ENCODE results near the gene LMAN2L.

- TF ChIP-seq POLR2A (IDR thresholded peaks at IDR 0.05) = no peak
- TF ChIP-seq, protein P1, sequence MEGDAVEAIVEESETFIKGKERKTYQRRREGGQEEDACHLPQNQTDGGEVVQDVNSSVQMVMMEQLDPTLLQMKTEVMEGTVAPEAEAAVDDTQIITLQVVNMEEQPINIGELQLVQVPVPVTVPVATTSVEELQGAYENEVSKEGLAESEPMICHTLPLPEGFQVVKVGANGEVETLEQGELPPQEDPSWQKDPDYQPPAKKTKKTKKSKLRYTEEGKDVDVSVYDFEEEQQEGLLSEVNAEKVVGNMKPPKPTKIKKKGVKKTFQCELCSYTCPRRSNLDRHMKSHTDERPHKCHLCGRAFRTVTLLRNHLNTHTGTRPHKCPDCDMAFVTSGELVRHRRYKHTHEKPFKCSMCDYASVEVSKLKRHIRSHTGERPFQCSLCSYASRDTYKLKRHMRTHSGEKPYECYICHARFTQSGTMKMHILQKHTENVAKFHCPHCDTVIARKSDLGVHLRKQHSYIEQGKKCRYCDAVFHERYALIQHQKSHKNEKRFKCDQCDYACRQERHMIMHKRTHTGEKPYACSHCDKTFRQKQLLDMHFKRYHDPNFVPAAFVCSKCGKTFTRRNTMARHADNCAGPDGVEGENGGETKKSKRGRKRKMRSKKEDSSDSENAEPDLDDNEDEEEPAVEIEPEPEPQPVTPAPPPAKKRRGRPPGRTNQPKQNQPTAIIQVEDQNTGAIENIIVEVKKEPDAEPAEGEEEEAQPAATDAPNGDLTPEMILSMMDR (IDR thresholded peaks at IDR 0.05) = no peak
These were observed 2.0 kb downstream of the LMAN2L start for GRCh38 chr2:96737831-96738230.
